Sigmoid colon (tissue), 4 donors: ENCODE measurements around the gene RSPH1.

Experiments used
- CTCF ChIP-seq, 4 experiments: fragments of 450-650 bp in 3 of 4; fragments of 200-600 bp in 1 of 4; IDR thresholded peaks; one replicate each; pipeline ENCODE4 v1.5.1; 2016 to 2019; ENCODE audit warnings: antibody characterized with exemption in 4 of 4, mild to moderate bottlenecking in 3 of 4, moderate library complexity in 2 of 4
- POLR2AphosphoS5 ChIP-seq, 4 donors: sonication (generic); formaldehyde crosslinking; IDR thresholded peaks; one replicate each; pipeline ENCODE4 v1.6.1; 2017; ENCODE audit warnings: antibody characterized with exemption in 4 of 4

GRCh38 chr21:42454786-42455185, 41.2 kb downstream of the RSPH1 start:
- TF ChIP-seq CTCF (IDR thresholded peaks at IDR 0.05) (no peak), POLR2AphosphoS5 (IDR thresholded peaks at IDR 0.05) (no peak)
